ENCODE measurements around the gene MAML2. TPM values are rescaled to one million over a fixed set of nuclear protein-coding genes. Genes with fewer than 3 reads are reported as not detected.

Gene MAML2
- total and polyA plus RNA-seq, 2 of the 8 experiments (the other 6 are each of a cell fraction or from before 2014, with no cell fraction given): 3.8 to 6.6 TPM

DNA sequence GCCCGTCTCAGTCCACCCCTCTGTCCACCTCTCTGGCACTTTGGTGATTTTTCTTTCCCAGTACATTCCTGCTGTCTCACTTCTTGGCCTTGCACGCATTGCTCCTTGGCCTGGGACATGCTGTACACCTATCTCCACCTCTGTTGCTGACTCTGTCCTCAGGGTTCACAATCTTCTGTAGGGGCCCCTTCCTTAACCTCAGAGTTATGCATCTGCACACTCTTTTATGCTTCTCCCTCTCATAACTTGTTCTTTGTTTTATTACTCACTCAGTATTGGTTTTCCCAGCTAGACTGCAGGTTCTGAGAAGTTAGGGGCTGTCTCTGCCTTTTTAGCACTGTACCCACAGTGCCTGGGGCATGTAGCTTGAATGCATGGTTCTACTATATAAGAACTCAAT lies 279.9 kb downstream of the MAML2 start:
- no peaks in the 10 kb centered on the region for H3K79me2 ChIP-seq (ENCODE audit: control insufficient read depth in 1 of 2, insufficient read depth in 2 of 2, low read length in 2 of 2)
- ChIA-PET CTCF (ENCODE audit: partially characterized antibody) (interaction anchor here (1.3 to 4.2 kb wide), 5 partner anchors 8 to 280 kb away, joined by 3 to 30 read pairs (median 5); partner anchors contain the start of gene MAML2), POLR2A (ENCODE audit: partially characterized antibody) (no interaction called here)
- DNase-seq (ENCODE audit: low read depth in 1 of 2, low spot score in 2 of 2) (no peak), FAIRE-seq (no peak)
- H2AFZ ChIP-seq (ENCODE audit: low read length): no peak overlapping the region
- H2BK120ac ChIP-seq (replicated peaks; ENCODE audit: low read depth, low read length): no peak overlapping the region
- no peaks in the 10 kb centered on the region for H3K9me3 ChIP-seq (ENCODE audit: insufficient read depth in 2 of 2, low read depth in 1 of 2, low read length in 1 of 2)
- H3K4ac ChIP-seq (replicated peaks; ENCODE audit: insufficient read length, low read depth, low read length): no peak overlapping the region
- no peak overlapping the region for H2BK12ac ChIP-seq (ENCODE audit: low read depth, low read length)
- no peak overlapping the region for H2AK5ac ChIP-seq (ENCODE audit: low read depth, low read length)
- H3K79me1 ChIP-seq (ENCODE audit: low read depth, low read length): no peaks in the 10 kb centered on the region
- no peak overlapping the region for H3K23ac ChIP-seq (ENCODE audit: insufficient read length)
- H3K4me3 ChIP-seq (ENCODE audit: extremely low read depth in 1 of 4, insufficient read depth in 2 of 4, low read depth in 3 of 4, low read length in 4 of 4): no peak overlapping the region
- H3K4me2 ChIP-seq (ENCODE audit: insufficient read depth in 1 of 2, low read depth in 2 of 2, low read length in 2 of 2): no peak overlapping the region
- H3K36me3 ChIP-seq (ENCODE audit: control insufficient read depth in 2 of 4, insufficient read depth in 4 of 4, low read length in 3 of 4): no peaks in the 10 kb centered on the region
- no peak overlapping the region for H3K9ac ChIP-seq (replicated peaks in 1 of 4; ENCODE audit: extremely low read depth in 1 of 4, low read depth in 3 of 4, low read length in 3 of 4)
- no peak overlapping the region for H4K8ac ChIP-seq (ENCODE audit: extremely low read depth, insufficient read depth, low read length)
- no peak overlapping the region for H4K91ac ChIP-seq (replicated peaks; ENCODE audit: insufficient read length, low read length)
- no peak overlapping the region for H2BK15ac ChIP-seq (ENCODE audit: low read length)
- H3K4me1 ChIP-seq (replicated peaks in 1 of 4; ENCODE audit: control insufficient read depth in 3 of 4, insufficient read depth in 4 of 4, low read length in 3 of 4): no peaks in the 10 kb centered on the region
- no peak overlapping the region for H2BK5ac ChIP-seq (ENCODE audit: low read depth, low read length)
- H3K27me3 ChIP-seq (replicated peaks in 1 of 4; ENCODE audit: control insufficient read depth in 3 of 4, extremely low read depth in 1 of 4, insufficient read depth in 3 of 4, low read length in 3 of 4): peaks cover 0 to 1% (median 0%) of the 10 kb centered on the region in 4 experiments; a peak in 1 of 7 replicates
- no peak overlapping the region for H2BK20ac ChIP-seq (ENCODE audit: low read length)
- WGBS, 2 experiments (ENCODE audit: extremely low coverage in 1 of 2, insufficient coverage in 1 of 2, insufficient read length in 1 of 2, insufficient replicate concordance in 2 of 2, low coverage in 1 of 2, low lambda C conversion rate in 2 of 2, missing lambda C conversion rate in 1 of 2): 94% methylated on average over 2 of the region's 2 CpGs; no CpG with 5 or more reads in 1 of the 2 experiments
- H4K5ac ChIP-seq (ENCODE audit: insufficient read length, low read depth, low read length): no peak overlapping the region
- H3K14ac ChIP-seq (ENCODE audit: insufficient read length): no peak overlapping the region
- H3K27ac ChIP-seq (ENCODE audit: low read depth, low read length): no peak overlapping the region
- no peaks in the 10 kb centered on the region for H3K23me2 ChIP-seq (ENCODE audit: low read depth, low read length)
- no peak overlapping the region for H3K18ac ChIP-seq (ENCODE audit: extremely low read depth, low read length)
- no peak overlapping the region for H3K56ac ChIP-seq (replicated peaks; ENCODE audit: insufficient read length, low read depth, low read length)
- H4K20me1 ChIP-seq (replicated peaks in 1 of 2; ENCODE audit: control insufficient read depth in 1 of 2, insufficient read depth in 2 of 2, low read length in 2 of 2): no peaks in the 10 kb centered on the region
- TF ChIP-seq CHD2 (IDR thresholded peaks at IDR 0.05; ENCODE audit: low read length) (no peak), SP2 (IDR thresholded peaks at IDR 0.05; ENCODE audit: low read length) (no peak), ASH2L (IDR thresholded peaks at IDR 0.05; ENCODE audit: low read length) (no peak), SIX5 (IDR thresholded peaks at IDR 0.05; ENCODE audit: low read depth, low read length) (no peak), SIRT6 (IDR thresholded peaks at IDR 0.05; ENCODE audit: low read length) (no peak), EZH2 (IDR thresholded peaks at IDR 0.05; ENCODE audit: low read depth, low read length, severe bottlenecking) (no peak), SIN3A (conservative IDR thresholded peaks at IDR 0.05 in 1 of 2, IDR thresholded peaks at IDR 0.05 in 1 of 2; ENCODE audit: low read depth in 1 of 2, low read length in 2 of 2) (no peak), CBX8 (IDR thresholded peaks at IDR 0.05; ENCODE audit: borderline replicate concordance, low read depth, low read length) (no peak), TEAD4 (IDR thresholded peaks at IDR 0.05; ENCODE audit: low read depth, low read length) (no peak), TAF1 (IDR thresholded peaks at IDR 0.05; ENCODE audit: low read depth, low read length) (no peak), PHF8 (conservative IDR thresholded peaks at IDR 0.05; ENCODE audit: low read depth, low read length) (no peak), TBP (IDR thresholded peaks at IDR 0.05; ENCODE audit: low read depth, low read length) (no peak), RXRA (IDR thresholded peaks at IDR 0.05; ENCODE audit: insufficient read depth, low read depth, low read length) (no peak)
- TF ChIP-seq, protein P1, sequence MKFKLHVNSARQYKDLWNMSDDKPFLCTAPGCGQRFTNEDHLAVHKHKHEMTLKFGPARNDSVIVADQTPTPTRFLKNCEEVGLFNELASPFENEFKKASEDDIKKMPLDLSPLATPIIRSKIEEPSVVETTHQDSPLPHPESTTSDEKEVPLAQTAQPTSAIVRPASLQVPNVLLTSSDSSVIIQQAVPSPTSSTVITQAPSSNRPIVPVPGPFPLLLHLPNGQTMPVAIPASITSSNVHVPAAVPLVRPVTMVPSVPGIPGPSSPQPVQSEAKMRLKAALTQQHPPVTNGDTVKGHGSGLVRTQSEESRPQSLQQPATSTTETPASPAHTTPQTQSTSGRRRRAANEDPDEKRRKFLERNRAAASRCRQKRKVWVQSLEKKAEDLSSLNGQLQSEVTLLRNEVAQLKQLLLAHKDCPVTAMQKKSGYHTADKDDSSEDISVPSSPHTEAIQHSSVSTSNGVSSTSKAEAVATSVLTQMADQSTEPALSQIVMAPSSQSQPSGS (IDR thresholded peaks at IDR 0.05; ENCODE audit: low read length): no peak
